Kidney epithelial cell (primary cell): ENCODE results near the gene PCBP3. TPM values are rescaled to one million over a fixed set of nuclear protein-coding genes. Genes with fewer than 3 reads are reported as not detected.
"Not testable (repeated sequence)": the region's sequence is repeated elsewhere in the genome, so short reads cannot be mapped to it uniquely, and the experiment has no call there.

Experiments used
- DNase-seq: peaks from one replicate; pipeline ENCODE4 v3.0.0-alpha.2; 2010; ENCODE audit warnings: low read depth
- H3K27me3 ChIP-seq: 2 replicates; pipeline ENCODE4 v1.6.0; 2011; ENCODE audit warnings: low read length; ENCODE audit not compliant: control insufficient read depth, insufficient read depth
- H3K36me3 ChIP-seq: 2 replicates; pipeline ENCODE4 v1.5.1; 2011; ENCODE audit warnings: low read length; ENCODE audit not compliant: control insufficient read depth, insufficient read depth
- H3K4me3 ChIP-seq: 2 replicates; pipeline ENCODE4 v1.5.1; 2011; ENCODE audit warnings: low read depth, mild to moderate bottlenecking, control low read depth, low read length
- total RNA-seq: library from RNA; depleted of rRNA; stranded (reverse); fragments of >200 nt; gene quantifications from 2 replicates; pipeline ENCODE4 v1.2.3, GENCODE V29; 2015
- TF ChIP-seq, protein P1 (sequence below): IDR thresholded peaks from 2 replicates; pipeline ENCODE4 v1.5.1; 2011; ENCODE audit warnings: mild to moderate bottlenecking, moderate library complexity, low read length, control low read depth, inconsistent platforms; ENCODE audit not compliant: insufficient read depth, poor library complexity, severe bottlenecking

The PCBP3 gene
- total RNA-seq, 1 donor from 2014 or later: 1.3 TPM

DNA sequence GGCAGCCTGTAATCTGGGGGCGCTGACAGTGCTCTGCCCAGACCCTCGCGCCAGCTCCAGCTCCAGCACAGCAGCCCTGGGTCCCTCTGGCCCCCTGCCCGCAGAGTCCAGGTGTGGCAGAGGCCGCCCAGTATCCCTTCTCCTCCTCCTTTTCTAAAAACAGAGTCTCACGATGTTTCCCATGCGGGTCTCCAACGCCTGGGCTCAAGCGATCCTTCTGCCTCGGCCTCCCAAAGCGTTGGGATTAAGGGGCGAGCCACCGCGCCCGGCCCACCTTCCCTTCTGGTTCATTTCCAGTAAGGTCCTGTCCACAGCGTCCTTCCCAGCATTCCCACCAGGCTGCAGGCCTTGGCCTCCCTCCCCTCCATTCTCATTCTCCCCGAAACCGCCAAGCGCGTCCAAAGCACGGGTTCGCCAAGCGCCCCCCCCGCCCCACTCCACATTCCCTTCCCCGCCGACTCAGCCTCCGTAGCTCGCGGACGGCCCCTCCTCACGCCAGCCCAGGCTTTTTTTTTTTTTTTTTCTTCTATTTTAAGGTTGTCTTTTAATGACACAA lies 2.0 kb upstream of the PCBP3 start:
- TF ChIP-seq, protein P1, sequence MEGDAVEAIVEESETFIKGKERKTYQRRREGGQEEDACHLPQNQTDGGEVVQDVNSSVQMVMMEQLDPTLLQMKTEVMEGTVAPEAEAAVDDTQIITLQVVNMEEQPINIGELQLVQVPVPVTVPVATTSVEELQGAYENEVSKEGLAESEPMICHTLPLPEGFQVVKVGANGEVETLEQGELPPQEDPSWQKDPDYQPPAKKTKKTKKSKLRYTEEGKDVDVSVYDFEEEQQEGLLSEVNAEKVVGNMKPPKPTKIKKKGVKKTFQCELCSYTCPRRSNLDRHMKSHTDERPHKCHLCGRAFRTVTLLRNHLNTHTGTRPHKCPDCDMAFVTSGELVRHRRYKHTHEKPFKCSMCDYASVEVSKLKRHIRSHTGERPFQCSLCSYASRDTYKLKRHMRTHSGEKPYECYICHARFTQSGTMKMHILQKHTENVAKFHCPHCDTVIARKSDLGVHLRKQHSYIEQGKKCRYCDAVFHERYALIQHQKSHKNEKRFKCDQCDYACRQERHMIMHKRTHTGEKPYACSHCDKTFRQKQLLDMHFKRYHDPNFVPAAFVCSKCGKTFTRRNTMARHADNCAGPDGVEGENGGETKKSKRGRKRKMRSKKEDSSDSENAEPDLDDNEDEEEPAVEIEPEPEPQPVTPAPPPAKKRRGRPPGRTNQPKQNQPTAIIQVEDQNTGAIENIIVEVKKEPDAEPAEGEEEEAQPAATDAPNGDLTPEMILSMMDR: no peak
- Histone ChIP-seq H3K27me3 (peaks cover 46% of the 10 kb centered on the region), H3K4me3 (no peak overlapping the region), H3K36me3 (no peaks in the 10 kb centered on the region)
- no peak for DNase-seq

DNA sequence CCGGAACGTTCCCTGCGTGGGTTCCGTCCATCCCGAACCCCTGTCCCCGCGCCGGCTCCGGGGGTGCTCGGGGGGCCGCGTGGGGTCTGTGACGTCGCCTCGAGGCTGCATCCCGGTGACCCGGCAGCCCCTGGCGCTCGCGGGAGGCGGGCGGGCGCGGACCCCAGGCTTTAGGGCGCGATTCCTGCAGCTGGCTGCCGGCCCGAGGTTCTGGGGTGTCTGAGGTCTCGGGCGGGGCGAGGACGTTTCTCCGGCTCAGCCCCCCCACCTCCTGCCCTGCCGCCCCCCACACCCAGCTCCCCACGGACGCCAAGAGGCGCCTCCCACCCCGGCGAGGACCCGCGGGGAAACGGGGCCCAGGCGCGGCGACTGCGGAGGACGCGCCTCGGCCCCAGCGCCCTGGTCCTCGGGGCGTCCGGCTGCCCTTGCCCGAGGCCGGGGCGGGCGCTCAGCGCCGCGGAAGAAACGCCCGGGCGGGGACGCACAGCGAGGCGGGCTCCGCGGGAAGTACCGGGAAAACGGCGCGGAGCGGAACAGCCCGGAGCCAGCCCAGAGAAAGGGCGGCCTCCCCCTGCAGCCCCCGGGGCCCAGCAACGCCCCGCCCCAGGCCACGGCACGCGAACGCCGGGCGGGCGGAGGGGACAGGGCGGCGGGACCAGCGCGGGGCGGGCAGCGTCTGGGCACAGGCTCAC lies 1.3 kb upstream of the PCBP3 start:
- Histone ChIP-seq H3K4me3 (no peak overlapping the region), H3K27me3 (peaks cover 46% of the 10 kb centered on the region), H3K36me3 (no peaks in the 10 kb centered on the region)
- no peak for DNase-seq
- TF ChIP-seq, protein P1: no peak

DNA sequence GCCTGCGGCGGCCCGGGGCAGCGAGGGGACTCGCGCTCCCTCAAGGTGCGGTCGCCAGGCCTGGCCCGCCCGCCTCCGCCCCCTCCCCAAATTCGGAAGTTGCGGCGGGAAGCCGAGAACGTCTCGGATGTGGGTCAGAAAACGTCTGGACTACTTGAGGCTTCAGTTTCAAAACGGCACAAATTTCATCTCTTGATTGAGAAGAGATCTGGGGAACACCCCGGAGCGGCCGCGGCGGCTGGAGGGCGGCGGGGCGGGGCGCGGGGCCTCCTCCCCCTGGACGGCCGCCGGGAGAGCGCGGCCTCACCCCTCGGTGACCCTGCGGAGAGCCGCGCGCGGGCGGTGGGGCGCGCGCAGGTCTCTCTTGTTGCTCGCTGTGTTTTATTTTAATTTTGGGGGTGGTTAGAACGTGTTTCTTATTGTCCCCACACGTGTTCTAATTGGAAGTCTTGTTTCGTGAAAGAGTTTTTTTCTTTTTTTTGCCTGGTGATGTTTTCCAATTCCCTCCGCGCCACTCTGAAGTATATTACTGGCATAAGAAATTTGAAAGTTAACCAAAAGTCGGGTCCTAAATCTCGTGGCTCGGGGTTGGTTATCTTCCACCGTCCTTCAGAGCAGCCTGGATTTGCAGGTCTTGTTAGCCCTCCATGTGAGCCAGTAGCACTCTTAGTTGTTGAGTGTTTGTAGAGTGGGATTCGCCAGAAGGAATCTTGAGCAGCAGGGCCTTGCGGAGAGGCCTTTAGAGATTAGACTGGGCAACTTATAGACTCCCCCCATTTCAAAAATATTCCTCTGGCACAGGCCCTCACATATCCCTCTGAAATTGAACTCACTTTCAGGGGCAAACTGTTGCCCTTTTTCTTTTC lies 749 bp downstream of the PCBP3 start:
- Histone ChIP-seq H3K4me3 (peak overlapping the region; percentile 24), H3K36me3 (no peaks in the 10 kb centered on the region), H3K27me3 (peaks cover 40% of the 10 kb centered on the region)
- TF ChIP-seq, protein P1: no peak
- no peak for DNase-seq

DNA sequence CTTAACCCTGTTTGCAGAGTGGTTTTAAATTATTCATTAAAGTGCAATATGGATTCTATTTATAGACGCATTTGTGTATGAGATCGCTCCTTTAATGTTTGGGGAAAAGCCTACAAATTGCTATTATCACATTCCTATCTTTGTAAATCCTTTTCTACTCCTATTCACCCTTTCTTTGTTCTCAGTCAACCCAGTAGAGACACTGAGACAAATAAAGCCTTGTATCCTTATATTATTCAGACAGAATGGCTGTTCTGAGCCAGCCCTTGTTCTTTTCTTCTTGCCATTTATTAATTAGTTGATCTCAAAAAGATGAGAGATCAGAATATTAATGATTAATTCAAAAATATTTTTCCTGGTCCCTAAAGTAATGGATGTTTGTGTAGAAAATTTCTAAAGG lies 8.4 kb downstream of the PCBP3 start:
- Histone ChIP-seq H3K4me3 (no peak overlapping the region), H3K27me3 (no peaks in the 10 kb centered on the region), H3K36me3 (no peaks in the 10 kb centered on the region)
- TF ChIP-seq, protein P1: no peak
- no peak for DNase-seq

DNA sequence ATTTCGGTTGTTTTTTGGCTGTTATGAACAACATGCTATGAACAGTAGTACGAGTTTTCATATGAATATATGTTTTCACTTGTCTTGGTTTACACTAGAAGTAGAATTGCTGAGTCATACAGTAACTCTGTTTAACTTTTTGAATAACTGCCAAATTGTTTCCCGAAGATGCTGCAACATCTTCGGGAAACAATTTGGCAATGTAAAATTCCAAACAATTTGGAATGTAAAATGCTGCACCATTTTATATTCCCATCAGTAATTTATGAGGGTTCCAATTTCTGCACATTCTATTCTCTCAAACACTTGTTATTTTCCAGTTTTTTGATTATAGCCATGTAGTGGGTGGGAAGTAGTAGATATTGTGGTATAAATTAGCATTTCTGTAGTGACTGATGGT lies 11.6 kb downstream of the PCBP3 start:
- H3K36me3 ChIP-seq: no peaks in the 10 kb centered on the region
- DNase-seq: no peak
- H3K4me3 ChIP-seq: no peak overlapping the region
- H3K27me3 ChIP-seq: no peaks in the 10 kb centered on the region
- TF ChIP-seq, protein P1: no peak

DNA sequence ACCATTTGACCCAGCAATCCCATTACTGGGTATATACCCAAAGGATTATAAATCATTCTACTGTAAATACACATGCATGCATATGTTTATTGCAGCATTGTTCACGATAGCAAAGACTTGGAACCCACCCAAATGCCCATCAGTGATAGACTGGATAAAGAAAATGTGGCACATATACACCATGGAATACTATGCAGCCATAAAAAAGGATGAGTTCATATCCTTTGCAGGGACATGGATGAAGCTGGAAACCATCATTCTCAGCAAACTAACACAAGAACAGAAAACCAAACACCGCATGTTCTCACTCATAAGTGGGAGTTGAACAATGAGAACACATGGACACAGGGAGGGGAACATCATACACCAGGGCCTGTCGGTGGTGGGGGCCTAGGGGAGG lies 12.6 kb downstream of the PCBP3 start:
- DNase-seq, H3K27me3 ChIP-seq, H3K36me3 ChIP-seq, H3K4me3 ChIP-seq: not testable (repeated sequence)

DNA sequence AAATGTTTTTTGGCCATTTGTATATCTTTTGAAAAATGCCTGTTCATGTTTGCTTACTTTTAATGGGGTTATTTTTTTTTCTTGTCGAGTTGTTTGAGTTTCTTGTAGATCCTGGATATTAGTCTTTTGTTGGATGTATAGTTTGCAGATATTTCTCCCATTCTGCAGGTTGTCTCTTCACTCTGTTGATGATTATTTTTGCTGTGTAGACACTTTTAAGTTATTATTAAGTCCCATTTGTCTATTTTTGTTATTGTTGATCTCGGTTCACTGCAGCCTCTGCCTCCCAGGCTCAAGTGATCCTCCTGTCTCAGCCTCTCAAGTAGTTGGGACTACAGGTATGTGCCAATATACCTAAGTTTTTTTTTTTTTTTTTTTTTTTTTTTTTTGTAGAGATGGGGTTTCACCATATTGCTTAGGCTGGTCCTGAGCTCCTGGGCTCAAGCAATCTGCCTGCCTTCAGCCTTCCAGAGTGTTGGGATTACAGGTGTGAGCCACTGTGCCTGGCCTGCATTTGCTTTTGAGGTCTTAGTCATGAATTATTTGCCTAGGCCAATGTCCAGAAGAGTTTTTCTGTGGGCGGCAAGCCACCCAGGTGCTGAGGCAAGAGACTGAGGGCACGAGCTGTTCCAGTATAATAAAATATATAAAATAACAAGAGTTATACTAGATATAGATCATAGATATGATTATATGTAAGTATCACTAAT lies 18.5 kb downstream of the PCBP3 start:
- DNase-seq, H3K36me3 ChIP-seq, H3K4me3 ChIP-seq, H3K27me3 ChIP-seq: not testable (repeated sequence)

DNA sequence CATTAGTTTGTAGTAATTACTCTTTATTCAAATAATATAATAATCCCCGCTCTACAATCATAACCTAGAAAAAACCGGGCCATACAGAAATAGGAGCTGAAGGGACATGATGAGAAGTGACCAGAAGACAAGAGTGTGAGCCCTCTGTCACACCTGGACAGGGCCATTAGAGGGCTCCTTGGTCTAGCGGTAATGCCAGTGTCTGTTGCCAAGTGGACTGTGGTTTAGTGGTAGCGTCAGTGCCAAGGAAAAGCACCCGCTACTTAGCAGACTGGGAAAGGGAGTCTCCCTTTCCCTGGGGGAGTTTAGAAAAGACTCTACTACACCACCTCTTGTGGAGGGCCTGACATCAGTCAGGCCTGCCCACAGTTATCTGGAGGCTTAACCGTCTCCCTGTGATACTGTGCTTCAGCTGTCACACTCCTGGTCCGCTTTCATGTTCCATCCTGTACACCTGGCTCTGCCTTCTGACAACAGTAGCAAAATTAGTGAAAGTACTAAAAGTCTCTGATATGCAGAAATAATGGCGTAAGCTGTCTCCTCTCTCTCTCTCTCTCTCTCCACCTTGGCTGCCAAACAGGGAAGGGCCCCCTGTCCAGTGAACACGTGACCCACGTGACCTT lies 19.2 kb downstream of the PCBP3 start:
- not testable (repeated sequence) for DNase-seq, H3K4me3 ChIP-seq, H3K36me3 ChIP-seq, H3K27me3 ChIP-seq
